ENCODE data around the gene PSME1. TPM values are rescaled to one million over a fixed set of nuclear protein-coding genes. Genes with fewer than 3 reads are reported as not detected.
"Not testable (repeated sequence)": the region's sequence is repeated elsewhere in the genome, so short reads cannot be mapped to it uniquely, and the experiment has no call there.

Gene PSME1
- total RNA-seq, 5 donors from 2014 or later (not counting 1 experiment from before 2014, with no cell fraction given), result 221 to 291 (median 259) TPM

DNA sequence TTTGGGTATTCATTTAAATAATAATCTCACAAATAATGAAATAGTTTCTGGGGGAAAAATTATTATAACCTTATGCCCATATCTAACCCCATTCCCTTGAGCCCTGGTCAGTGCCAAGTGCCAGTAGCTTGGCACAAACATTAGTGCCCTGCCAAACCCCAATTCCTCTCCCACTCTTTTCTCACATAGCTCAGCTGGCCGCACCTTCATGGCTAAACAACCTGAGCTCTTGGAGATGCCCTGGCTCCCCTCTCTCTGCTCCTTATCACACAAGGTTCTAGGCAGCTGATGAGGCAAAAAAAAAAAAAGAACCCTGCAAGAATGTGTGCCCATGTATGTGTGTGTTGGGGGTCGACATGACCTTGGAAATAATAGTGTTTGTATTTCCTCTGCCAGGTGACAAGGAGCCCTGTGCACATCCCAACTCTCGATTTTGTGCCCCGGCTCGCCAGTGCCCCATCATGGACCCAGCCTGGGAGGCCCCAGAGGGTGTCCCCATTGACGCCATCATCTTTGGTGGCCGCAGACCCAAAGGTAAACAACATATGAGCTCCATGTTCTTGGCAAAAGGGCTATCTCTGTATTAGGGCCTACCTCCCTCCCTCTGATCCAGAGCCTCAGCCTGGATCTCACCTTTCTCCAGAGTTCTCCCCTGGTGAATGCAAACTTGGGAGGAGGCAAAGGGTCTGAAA, 33.5 kb upstream of the PSME1 start:
- Mint-ChIP-seq H3K9me3 (peaks cover 0 to 4% (median 0%) of the 10 kb centered on the region in 3 donors), H3K27me3 (no peaks in the 10 kb centered on the region), H3K27ac (peak overlapping the region in 1 of 2 donors; percentile 16), H3K36me3 (peaks cover 44% of the 10 kb centered on the region), H3K4me1 (peaks cover 0 to 3% (median 0%) of the 10 kb centered on the region in 3 donors), H3K4me3 (no peak overlapping the region)
- WGBS (ENCODE audit: insufficient coverage), result 100% methylated on average over 1 of the region's 7 CpGs
- peaks cover 8 to 39% of the 10 kb centered on the region in 2 donors for H3K36me3 ChIP-seq (ENCODE audit: control insufficient read depth in 2 of 2, extremely low read depth in 1 of 2, insufficient read depth in 1 of 2, low read length in 1 of 2)
- H3K4me3 ChIP-seq (ENCODE audit: control insufficient read depth in 1 of 2, extremely low read depth in 1 of 2, low read length in 1 of 2), result no peak overlapping the region
- H3K27ac ChIP-seq (ENCODE audit: low read length), result no peak overlapping the region
- H3K27me3 ChIP-seq (replicated peaks in 1 of 2; ENCODE audit: control insufficient read depth in 2 of 2, extremely low read depth in 1 of 2, insufficient read depth in 2 of 2, low read length in 1 of 2), result no peaks in the 10 kb centered on the region
- ChIA-PET POLR2A (no interaction called here), CTCF (interaction anchor here in 1 of 2 donors (0.6 kb wide), 1 partner anchor 252 kb away, joined by 4 read pairs; no protein-coding TSS in a partner anchor)
- ATAC-seq (replicated peaks in 1 of 4), result no peak
- H3K9me3 ChIP-seq, result no peaks in the 10 kb centered on the region
- H3K4me1 ChIP-seq (ENCODE audit: control insufficient read depth in 1 of 2, extremely low read depth in 1 of 2, insufficient read depth in 2 of 2, low read length in 2 of 2), result no peaks in the 10 kb centered on the region
- DNase-seq, result no peak

GRCh38 chr14:24103451-24103850, 32.5 kb upstream of the PSME1 start:
- ChIA-PET POLR2A (interaction anchor here in 1 of 2 donors (0.5 to 0.8 kb wide), 2 partner anchors 10 to 192 kb away, joined by 3 to 6 read pairs; no protein-coding TSS in a partner anchor), CTCF (no interaction called here)
- H3K27me3 ChIP-seq (replicated peaks in 1 of 2; ENCODE audit: control insufficient read depth in 2 of 2, extremely low read depth in 1 of 2, insufficient read depth in 2 of 2, low read length in 1 of 2), result no peaks in the 10 kb centered on the region
- Mint-ChIP-seq H3K27ac (no peak overlapping the region), H3K27me3 (no peaks in the 10 kb centered on the region), H3K4me1 (peaks cover 2 to 6% (median 3%) of the 10 kb centered on the region in 3 donors), H3K36me3 (peaks cover 44% of the 10 kb centered on the region), H3K9me3 (peaks cover 0 to 4% (median 0%) of the 10 kb centered on the region in 3 donors), H3K4me3 (no peak overlapping the region)
- H3K9me3 ChIP-seq, result no peaks in the 10 kb centered on the region
- 100% methylated on average over 8 of the region's 13 CpGs for WGBS (ENCODE audit: insufficient coverage)
- no peak overlapping the region for H3K4me3 ChIP-seq (ENCODE audit: control insufficient read depth in 1 of 2, extremely low read depth in 1 of 2, low read length in 1 of 2)
- peaks cover 4 to 36% of the 10 kb centered on the region in 2 donors for H3K36me3 ChIP-seq (ENCODE audit: control insufficient read depth in 2 of 2, extremely low read depth in 1 of 2, insufficient read depth in 1 of 2, low read length in 1 of 2)
- no peak overlapping the region for H3K27ac ChIP-seq (ENCODE audit: low read length)
- H3K4me1 ChIP-seq (ENCODE audit: control insufficient read depth in 1 of 2, extremely low read depth in 1 of 2, insufficient read depth in 2 of 2, low read length in 2 of 2), result peaks cover 0 to under 1% of the 10 kb centered on the region in 2 experiments
- ATAC-seq (replicated peaks in 1 of 4) (no peak), DNase-seq (no peak)

- Histone ChIP-seq H3K36me3 (ENCODE audit: control insufficient read depth in 2 of 2, extremely low read depth in 1 of 2, insufficient read depth in 1 of 2, low read length in 1 of 2) (peaks cover 0 to 14% of the 10 kb centered on the region in 2 donors), H3K4me1 (ENCODE audit: control insufficient read depth in 1 of 2, extremely low read depth in 1 of 2, insufficient read depth in 2 of 2, low read length in 2 of 2) (peaks cover 3 to 12% of the 10 kb centered on the region in 2 experiments)
- CTCF ChIA-PET, result interaction anchor here (2.0 to 2.1 kb wide), 2 partner anchors 9 to 15 kb away, joined by 5 to 7 read pairs; partner anchors contain the start of genes DCAF11 (in 1 of the 2) and NRL (in 1 of the 2)
- ATAC-seq (replicated peaks in 1 of 4); H3K9me3 Mint-ChIP-seq; DNase-seq; H3K4me3 Mint-ChIP-seq; H3K27ac ChIP-seq (ENCODE audit: low read length); POLR2A ChIA-PET; H3K4me3 ChIP-seq (ENCODE audit: control insufficient read depth in 1 of 2, extremely low read depth in 1 of 2, low read length in 1 of 2); H3K27me3 ChIP-seq (replicated peaks in 1 of 2; ENCODE audit: control insufficient read depth in 2 of 2, extremely low read depth in 1 of 2, insufficient read depth in 2 of 2, low read length in 1 of 2); H3K9me3 ChIP-seq; H3K27me3 Mint-ChIP-seq: not testable (repeated sequence)
- peak overlapping the region; percentile 28 to 41 for H3K27ac Mint-ChIP-seq
- H3K36me3 Mint-ChIP-seq, result peaks cover 29% of the 10 kb centered on the region
- peaks cover 11 to 17% (median 13%) of the 10 kb centered on the region in 3 donors for H3K4me1 Mint-ChIP-seq
- WGBS (ENCODE audit: insufficient coverage), result 95% methylated on average over 4 of the region's 8 CpGs
These were observed 30.3 kb upstream of the PSME1 start for GRCh38 chr14:24105609-24106239.

GRCh38 chr14:24106672-24107271, 29.2 kb upstream of the PSME1 start:
- no CpG with 5 or more reads among the region's 4 CpGs for WGBS (ENCODE audit: insufficient coverage)
- Mint-ChIP-seq H3K4me1 (peaks cover 11 to 18% (median 13%) of the 10 kb centered on the region in 3 donors), H3K27me3 (no peaks in the 10 kb centered on the region), H3K36me3 (peaks cover 25% of the 10 kb centered on the region), H3K4me3 (no peak overlapping the region), H3K27ac (no peak overlapping the region), H3K9me3 (peaks cover 0 to 4% (median 0%) of the 10 kb centered on the region in 3 donors)
- H3K4me1 ChIP-seq (ENCODE audit: control insufficient read depth in 1 of 2, extremely low read depth in 1 of 2, insufficient read depth in 2 of 2, low read length in 2 of 2), result peaks cover 3 to 12% of the 10 kb centered on the region in 2 experiments
- ChIA-PET CTCF (interaction anchor here (0.6 to 5.5 kb wide), 7 partner anchors 8 to 54 kb away, joined by 3 to 96 read pairs (median 5); partner anchors contain the start of genes DCAF11 (in 1 of the 2), IRF9 (in 1 of the 2), NRL (in 1 of the 2) and PCK2 (in 1 of the 2)), POLR2A (interaction anchor here (0.6 kb wide), 3 partner anchors 15 to 480 kb away, joined by 3 to 4 read pairs (median 3); no protein-coding TSS in a partner anchor)
- no peaks in the 10 kb centered on the region for H3K9me3 ChIP-seq
- no peak overlapping the region for H3K4me3 ChIP-seq (ENCODE audit: control insufficient read depth in 1 of 2, extremely low read depth in 1 of 2, low read length in 1 of 2)
- H3K27me3 ChIP-seq (replicated peaks in 1 of 2; ENCODE audit: control insufficient read depth in 2 of 2, extremely low read depth in 1 of 2, insufficient read depth in 2 of 2, low read length in 1 of 2), result no peaks in the 10 kb centered on the region
- ATAC-seq (replicated peaks in 1 of 4) (no peak), DNase-seq (no peak)
- no peak overlapping the region for H3K27ac ChIP-seq (ENCODE audit: low read length)
- peaks cover 0 to 12% of the 10 kb centered on the region in 2 donors for H3K36me3 ChIP-seq (ENCODE audit: control insufficient read depth in 2 of 2, extremely low read depth in 1 of 2, insufficient read depth in 1 of 2, low read length in 1 of 2)

DNA sequence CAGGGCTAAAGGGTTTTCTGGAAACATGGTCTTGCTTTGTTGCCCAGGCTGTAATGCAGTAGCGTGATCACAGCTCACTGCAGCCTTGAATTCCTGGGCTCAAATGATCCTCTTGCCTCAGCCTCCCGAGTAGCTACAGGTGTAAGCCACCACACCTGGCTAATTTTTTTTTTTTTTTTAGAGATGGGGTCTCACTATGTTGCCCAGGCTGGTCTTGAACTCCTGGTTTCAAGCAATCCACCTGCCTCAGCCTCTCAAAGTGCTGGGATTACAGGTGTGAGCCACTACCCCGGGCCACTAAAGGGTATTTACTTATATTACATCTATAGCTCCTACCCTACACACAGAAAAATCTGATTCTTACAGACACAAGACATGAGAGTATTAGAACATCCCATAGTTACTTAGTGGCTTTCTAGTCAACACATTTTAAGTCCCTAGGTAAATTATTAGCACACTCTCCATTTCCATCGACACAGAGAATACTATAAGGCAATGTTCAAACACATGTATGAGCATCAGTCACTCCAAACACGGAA, 27.6 kb upstream of the PSME1 start:
- Mint-ChIP-seq H3K4me3 (peak overlapping the region in 1 of 3 donors; percentile 5), H3K9me3 (peaks cover 0 to 4% (median 0%) of the 10 kb centered on the region in 3 donors), H3K27me3 (no peaks in the 10 kb centered on the region), H3K36me3 (peaks cover 16% of the 10 kb centered on the region), H3K27ac (peak overlapping the region; percentile 94 to 98), H3K4me1 (peaks cover 11 to 20% (median 13%) of the 10 kb centered on the region in 3 donors)
- H3K36me3 ChIP-seq (ENCODE audit: control insufficient read depth in 2 of 2, extremely low read depth in 1 of 2, insufficient read depth in 1 of 2, low read length in 1 of 2), result peaks cover 0 to 4% of the 10 kb centered on the region in 2 donors
- H3K9me3 ChIP-seq, result no peaks in the 10 kb centered on the region
- ChIA-PET CTCF (interaction anchor here (0.5 to 5.5 kb wide), 34 partner anchors 10 to 787 kb away, joined by 3 to 96 read pairs (median 4); partner anchors contain the start of genes PCK2 (in 2 of the 2), AP1G2 (in 1 of the 2), EMC9 (in 1 of the 2) and IRF9 (in 1 of the 2)), POLR2A (interaction anchor here (0.5 to 0.7 kb wide), 5 partner anchors 14 to 331 kb away, joined by 3 to 6 read pairs (median 3); partner anchors contain the start of genes DHRS1 (in 1 of the 2) and NOP9 (in 1 of the 2))
- DNase-seq, result no peak
- ATAC-seq (replicated peaks in 1 of 4), result peak; percentile 29 to 41 (median 36)
- H3K27me3 ChIP-seq (replicated peaks in 1 of 2; ENCODE audit: control insufficient read depth in 2 of 2, extremely low read depth in 1 of 2, insufficient read depth in 2 of 2, low read length in 1 of 2), result no peaks in the 10 kb centered on the region
- peak overlapping the region; percentile 79 for H3K27ac ChIP-seq (ENCODE audit: low read length)
- WGBS (ENCODE audit: insufficient coverage), result 100% methylated on average over 1 of the region's 5 CpGs
- H3K4me1 ChIP-seq (ENCODE audit: control insufficient read depth in 1 of 2, extremely low read depth in 1 of 2, insufficient read depth in 2 of 2, low read length in 2 of 2), result peaks cover 3 to 14% of the 10 kb centered on the region in 2 experiments
- H3K4me3 ChIP-seq (ENCODE audit: control insufficient read depth in 1 of 2, extremely low read depth in 1 of 2, low read length in 1 of 2), result no peak overlapping the region
